HepG2 (cell line): ENCODE results near the gene ARHGEF16. TPM values are rescaled to one million over a fixed set of nuclear protein-coding genes. Genes with fewer than 3 reads are reported as not detected.

Experiments
- CBX5 ChIP-seq: sonication (generic); formaldehyde crosslinking; IDR thresholded peaks from 2 replicates; pipeline ENCODE4 v1.4.0; 2020; ENCODE audit warnings: missing genetic modification reagents, borderline replicate concordance
- CENPX ChIP-seq: sonication (generic); formaldehyde crosslinking; IDR thresholded peaks from 2 replicates; pipeline ENCODE4 v1.9.0; 2021; ENCODE audit warnings: mild to moderate bottlenecking, missing genetic modification reagents, moderate library complexity
- GLI4 ChIP-seq: sonication (generic); formaldehyde crosslinking; IDR thresholded peaks from 2 replicates; pipeline ENCODE4 v1.5.1; 2020; ENCODE audit warnings: missing genetic modification reagents, mild to moderate bottlenecking, moderate library complexity, borderline replicate concordance
- HOXA3 ChIP-seq: sonication (generic); formaldehyde crosslinking; IDR thresholded peaks from 2 replicates; pipeline ENCODE4 v1.5.0; 2020; ENCODE audit warnings: missing genetic modification reagents
- IRX3 ChIP-seq: sonication (generic); formaldehyde crosslinking; IDR thresholded peaks from 2 replicates; pipeline ENCODE4 v1.8.1; 2023; ENCODE audit warnings: mild to moderate bottlenecking, low read depth, missing genetic modification reagents, borderline replicate concordance
- RFXANK ChIP-seq: IDR thresholded peaks from 2 replicates; pipeline ENCODE4 v1.6.1; 2016
- SIX4 ChIP-seq: sonication (generic); formaldehyde crosslinking; IDR thresholded peaks from 2 replicates; pipeline ENCODE4 v1.4.0; 2020; ENCODE audit warnings: missing genetic modification reagents
- SMARCC2 ChIP-seq: fragments of 450-650 bp; IDR thresholded peaks from 2 replicates; pipeline ENCODE4 v1.6.1; 2017; ENCODE audit warnings: antibody characterized with exemption, mild to moderate bottlenecking
- SMYD3 ChIP-seq: sonication (generic); formaldehyde crosslinking; IDR thresholded peaks from 2 replicates; pipeline ENCODE4 v1.8.1; 2023; ENCODE audit warnings: mild to moderate bottlenecking, missing genetic modification reagents
- ZFP82 ChIP-seq: sonication (generic); formaldehyde crosslinking; IDR thresholded peaks from 2 replicates; pipeline ENCODE4 v1.5.1; 2020; ENCODE audit warnings: mild to moderate bottlenecking, missing genetic modification reagents, borderline replicate concordance
- ZKSCAN1 ChIP-seq: fragments of 150-350 bp; IDR thresholded peaks from 2 replicates; pipeline ENCODE4 v1.6.1; 2014; ENCODE audit warnings: low read length
- ZNF256 ChIP-seq: sonication (generic); formaldehyde crosslinking; conservative IDR thresholded peaks from 2 replicates; pipeline ENCODE4 v1.4.0; 2020; ENCODE audit warnings: missing genetic modification reagents
- ZNF317 ChIP-seq: sonication (generic); formaldehyde crosslinking; IDR thresholded peaks from 2 replicates; pipeline ENCODE4 v1.5.0; 2020; ENCODE audit warnings: mild to moderate bottlenecking, missing genetic modification reagents
- ZNF331 ChIP-seq: sonication (generic); formaldehyde crosslinking; IDR thresholded peaks from 2 replicates; pipeline ENCODE4 v1.4.0; 2020; ENCODE audit warnings: missing genetic modification reagents
- ZNF34 ChIP-seq: sonication (generic); formaldehyde crosslinking; IDR thresholded peaks from 2 replicates; pipeline ENCODE4 v1.4.0; 2020; ENCODE audit warnings: mild to moderate bottlenecking, missing genetic modification reagents, borderline replicate concordance
- ZNF367 ChIP-seq: sonication (generic); formaldehyde crosslinking; IDR thresholded peaks from 2 replicates; pipeline ENCODE4 v1.4.0; 2020; ENCODE audit warnings: missing genetic modification reagents, borderline replicate concordance
- ZNF772 ChIP-seq: sonication (generic); formaldehyde crosslinking; IDR thresholded peaks from 2 replicates; pipeline ENCODE4 v1.5.0; 2020; ENCODE audit warnings: mild to moderate bottlenecking, missing genetic modification reagents
- polyA plus RNA-seq, 8 experiments: library from polyadenylated mRNA; depleted of rRNA in 3 of 8; stranded (reverse) in 7 of 8; unstranded in 1 of 8; fragments of >200 nt; fragmentation: Illumina TruSeq in 4 of 8; extraction: Trizol in 4 of 8; gene quantifications; 2 replicates each; pipeline versions ENCODE4 v1.2.1 to v1.2.3, GENCODE V29; 2011 to 2016; ENCODE audit warnings: low read depth in 4 of 8, missing spikeins in 1 of 8, mixed read lengths in 1 of 8; ENCODE audit not compliant: insufficient read depth in 1 of 8
- total RNA-seq, 5 experiments: library from RNA; depleted of rRNA; stranded (reverse); fragments of >200 nt; fragmentation: Illumina TruSeq; extraction: Trizol; gene quantifications; 2 replicates each; pipeline ENCODE4 v1.2.3, GENCODE V29; 2016; ENCODE audit warnings: low read depth in 1 of 5
- TF ChIP-seq, protein P1 (sequence below): sonication (generic); formaldehyde crosslinking; conservative IDR thresholded peaks from 2 replicates; pipeline ENCODE4 v1.8.0; 2022; ENCODE audit warnings: missing genetic modification reagents
- TF ChIP-seq, protein P2 (sequence below): sonication (generic); formaldehyde crosslinking; IDR thresholded peaks from 2 replicates; pipeline ENCODE4 v1.4.0; 2020; ENCODE audit warnings: mild to moderate bottlenecking, missing genetic modification reagents
- TF ChIP-seq, protein P3 (sequence below): sonication (generic); formaldehyde crosslinking; conservative IDR thresholded peaks from 2 replicates; pipeline ENCODE4 v1.5.0; 2020; ENCODE audit warnings: missing genetic modification reagents
- TF ChIP-seq, protein P4 (sequence below): sonication (generic); formaldehyde crosslinking; IDR thresholded peaks from 2 replicates; pipeline ENCODE4 v1.8.1; 2022; ENCODE audit warnings: mild to moderate bottlenecking, missing genetic modification reagents
- TF ChIP-seq, protein P5 (sequence below): sonication (generic); formaldehyde crosslinking; IDR thresholded peaks from 2 replicates; pipeline ENCODE4 v1.8.1; 2023; ENCODE audit warnings: missing genetic modification reagents, mild to moderate bottlenecking, borderline replicate concordance
- TF ChIP-seq, protein P6 (sequence below): sonication (generic); formaldehyde crosslinking; IDR thresholded peaks from 2 replicates; pipeline ENCODE4 v1.4.0; 2020; ENCODE audit warnings: missing genetic modification reagents

Gene ARHGEF16
- total and polyA plus RNA-seq, 2 of the 13 experiments (the other 11 are each of a cell fraction or from before 2014, with no cell fraction given) = 20.3 to 39.9 TPM

DNA sequence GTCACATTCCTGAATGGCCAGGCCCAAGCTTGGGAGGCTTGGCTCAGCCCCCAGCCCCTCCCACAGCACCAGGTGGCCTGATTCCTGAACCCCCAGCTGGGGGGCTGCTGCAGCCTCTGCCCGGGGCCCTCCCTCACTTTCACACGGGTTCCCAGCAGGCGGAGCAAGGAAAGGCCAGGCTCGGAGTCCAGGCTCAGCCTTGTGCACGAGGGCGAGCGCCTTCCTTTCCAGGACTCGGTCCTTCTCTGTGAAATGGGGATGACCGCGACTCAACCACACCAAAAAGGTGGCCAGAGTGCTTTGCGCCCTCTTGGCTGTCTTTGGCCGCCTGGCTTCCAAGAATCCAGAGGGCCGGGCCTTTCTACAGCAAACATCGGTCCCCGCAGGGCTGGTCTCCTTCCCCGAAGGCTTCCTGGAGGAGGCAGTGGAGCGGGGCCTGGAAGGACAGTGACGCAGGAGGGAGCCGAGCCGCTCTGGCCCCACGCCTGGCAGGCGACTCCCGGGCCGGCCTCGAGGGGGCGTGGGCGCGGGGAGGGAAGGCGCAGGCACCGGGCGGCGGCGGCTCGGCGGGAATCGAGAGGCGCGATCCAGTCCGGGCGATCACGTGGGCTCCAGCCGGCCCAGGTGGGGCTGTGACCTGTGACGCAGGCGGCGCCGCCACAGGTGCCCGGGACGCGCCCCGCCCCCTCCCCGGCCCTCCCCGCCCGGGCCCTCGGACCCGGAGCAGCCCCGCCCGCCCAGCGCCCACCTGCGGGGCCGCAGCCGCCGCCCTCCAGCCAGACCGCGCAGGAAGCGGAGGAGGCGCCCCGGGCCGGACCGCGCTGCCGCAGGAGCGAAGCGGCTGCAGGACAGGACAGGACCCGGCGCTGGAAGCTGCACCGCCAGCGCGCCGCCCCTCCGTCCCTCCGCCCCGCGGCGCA, at the start of gene ARHGEF16 (continued):
- no peak for TF ChIP-seq ZKSCAN1
- TF ChIP-seq ZNF367 (CRISPR knock-in tag) = no peak; the same call in 1 of the 2 replicates
- TF ChIP-seq ZFP82 (CRISPR knock-in tag) = peak; percentile 53; the same call in 1 of the 2 replicates
- TF ChIP-seq SMYD3 (CRISPR knock-in tag) = 0 out of 2 replicates have a peak, but pooled peaks have one; percentile 34
- peak; percentile 71; the same call in 1 of the 2 replicates for TF ChIP-seq IRX3 (CRISPR knock-in tag)
- no peak for TF ChIP-seq CBX5 (CRISPR knock-in tag)
- TF ChIP-seq, protein P1, sequence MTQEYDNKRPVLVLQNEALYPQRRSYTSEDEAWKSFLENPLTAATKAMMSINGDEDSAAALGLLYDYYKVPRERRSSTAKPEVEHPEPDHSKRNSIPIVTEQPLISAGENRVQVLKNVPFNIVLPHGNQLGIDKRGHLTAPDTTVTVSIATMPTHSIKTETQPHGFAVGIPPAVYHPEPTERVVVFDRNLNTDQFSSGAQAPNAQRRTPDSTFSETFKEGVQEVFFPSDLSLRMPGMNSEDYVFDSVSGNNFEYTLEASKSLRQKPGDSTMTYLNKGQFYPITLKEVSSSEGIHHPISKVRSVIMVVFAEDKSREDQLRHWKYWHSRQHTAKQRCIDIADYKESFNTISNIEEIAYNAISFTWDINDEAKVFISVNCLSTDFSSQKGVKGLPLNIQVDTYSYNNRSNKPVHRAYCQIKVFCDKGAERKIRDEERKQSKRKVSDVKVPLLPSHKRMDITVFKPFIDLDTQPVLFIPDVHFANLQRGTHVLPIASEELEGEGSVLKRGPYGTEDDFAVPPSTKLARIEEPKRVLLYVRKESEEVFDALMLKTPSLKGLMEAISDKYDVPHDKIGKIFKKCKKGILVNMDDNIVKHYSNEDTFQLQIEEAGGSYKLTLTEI = no peak
- TF ChIP-seq, protein P2, sequence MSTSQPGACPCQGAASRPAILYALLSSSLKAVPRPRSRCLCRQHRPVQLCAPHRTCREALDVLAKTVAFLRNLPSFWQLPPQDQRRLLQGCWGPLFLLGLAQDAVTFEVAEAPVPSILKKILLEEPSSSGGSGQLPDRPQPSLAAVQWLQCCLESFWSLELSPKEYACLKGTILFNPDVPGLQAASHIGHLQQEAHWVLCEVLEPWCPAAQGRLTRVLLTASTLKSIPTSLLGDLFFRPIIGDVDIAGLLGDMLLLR (CRISPR knock-in tag) = 0 out of 2 replicates have a peak, but pooled peaks have one; percentile 68
- no peak for TF ChIP-seq RFXANK (CRISPR knock-in tag)
- TF ChIP-seq, protein P3, sequence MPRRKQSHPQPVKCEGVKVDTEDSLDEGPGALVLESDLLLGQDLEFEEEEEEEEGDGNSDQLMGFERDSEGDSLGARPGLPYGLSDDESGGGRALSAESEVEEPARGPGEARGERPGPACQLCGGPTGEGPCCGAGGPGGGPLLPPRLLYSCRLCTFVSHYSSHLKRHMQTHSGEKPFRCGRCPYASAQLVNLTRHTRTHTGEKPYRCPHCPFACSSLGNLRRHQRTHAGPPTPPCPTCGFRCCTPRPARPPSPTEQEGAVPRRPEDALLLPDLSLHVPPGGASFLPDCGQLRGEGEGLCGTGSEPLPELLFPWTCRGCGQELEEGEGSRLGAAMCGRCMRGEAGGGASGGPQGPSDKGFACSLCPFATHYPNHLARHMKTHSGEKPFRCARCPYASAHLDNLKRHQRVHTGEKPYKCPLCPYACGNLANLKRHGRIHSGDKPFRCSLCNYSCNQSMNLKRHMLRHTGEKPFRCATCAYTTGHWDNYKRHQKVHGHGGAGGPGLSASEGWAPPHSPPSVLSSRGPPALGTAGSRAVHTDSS (CRISPR knock-in tag) = no peak
- TF ChIP-seq, protein P4, sequence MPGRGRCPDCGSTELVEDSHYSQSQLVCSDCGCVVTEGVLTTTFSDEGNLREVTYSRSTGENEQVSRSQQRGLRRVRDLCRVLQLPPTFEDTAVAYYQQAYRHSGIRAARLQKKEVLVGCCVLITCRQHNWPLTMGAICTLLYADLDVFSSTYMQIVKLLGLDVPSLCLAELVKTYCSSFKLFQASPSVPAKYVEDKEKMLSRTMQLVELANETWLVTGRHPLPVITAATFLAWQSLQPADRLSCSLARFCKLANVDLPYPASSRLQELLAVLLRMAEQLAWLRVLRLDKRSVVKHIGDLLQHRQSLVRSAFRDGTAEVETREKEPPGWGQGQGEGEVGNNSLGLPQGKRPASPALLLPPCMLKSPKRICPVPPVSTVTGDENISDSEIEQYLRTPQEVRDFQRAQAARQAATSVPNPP = no peak
- TF ChIP-seq ZNF256 (CRISPR knock-in tag) = 0 out of 2 replicates have a peak, but pooled peaks have one; percentile 24
- TF ChIP-seq HOXA3 (CRISPR knock-in tag) = peak; percentile 76
- no peak for TF ChIP-seq ZNF34 (CRISPR knock-in tag)
- TF ChIP-seq SIX4 = no peak
- TF ChIP-seq ZNF331 (CRISPR knock-in tag) = no peak
- peak; percentile 29; the same call in 1 of the 2 replicates for TF ChIP-seq ZNF772 (CRISPR knock-in tag)
- TF ChIP-seq SMARCC2 = no peak
- TF ChIP-seq, protein P5, sequence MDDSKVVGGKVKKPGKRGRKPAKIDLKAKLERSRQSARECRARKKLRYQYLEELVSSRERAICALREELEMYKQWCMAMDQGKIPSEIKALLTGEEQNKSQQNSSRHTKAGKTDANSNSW (CRISPR knock-in tag) = no peak
- TF ChIP-seq ZNF317 (CRISPR knock-in tag) = no peak
- TF ChIP-seq CENPX = no peak
- no peak for TF ChIP-seq GLI4 (CRISPR knock-in tag)
- TF ChIP-seq, protein P6, sequence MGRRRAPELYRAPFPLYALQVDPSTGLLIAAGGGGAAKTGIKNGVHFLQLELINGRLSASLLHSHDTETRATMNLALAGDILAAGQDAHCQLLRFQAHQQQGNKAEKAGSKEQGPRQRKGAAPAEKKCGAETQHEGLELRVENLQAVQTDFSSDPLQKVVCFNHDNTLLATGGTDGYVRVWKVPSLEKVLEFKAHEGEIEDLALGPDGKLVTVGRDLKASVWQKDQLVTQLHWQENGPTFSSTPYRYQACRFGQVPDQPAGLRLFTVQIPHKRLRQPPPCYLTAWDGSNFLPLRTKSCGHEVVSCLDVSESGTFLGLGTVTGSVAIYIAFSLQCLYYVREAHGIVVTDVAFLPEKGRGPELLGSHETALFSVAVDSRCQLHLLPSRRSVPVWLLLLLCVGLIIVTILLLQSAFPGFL = no peak
